ENCODE data around the gene RIPK4. TPM values are rescaled to one million over a fixed set of nuclear protein-coding genes. Genes with fewer than 3 reads are reported as not detected.

Gene RIPK4
- total RNA-seq (10 to 100 TPM in 4 of 5 donors, 1 to 10 TPM in 1; 9.0 to 36.2 (median 13.2) TPM), polyA plus RNA-seq (10 to 100 TPM in 2 of 3 donors, 1 to 10 TPM in 1; 8.7 to 37.6 (median 29.2) TPM)
- long read RNA-seq, donor 1 = 0 reads
- long read RNA-seq, donor 2, partial matches to known transcripts = 0 of 1 reads
- long read RNA-seq, donor 2, other reads (novel, unspliced or antisense) = 0 of 1 reads
- long read RNA-seq, donor 3, partial matches to known transcripts = 0 of 2 reads
- long read RNA-seq, donor 3, other reads (novel, unspliced or antisense) = 0 of 2 reads
- long read RNA-seq, donor 4 = 0 reads
- long read RNA-seq, donor 5, partial matches to known transcripts = 0 of 1 reads
- long read RNA-seq, donor 5, other reads (novel, unspliced or antisense) = 0 of 1 reads
- long read RNA-seq, donor 6, partial matches to known transcripts = 0 of 1 reads
- long read RNA-seq, donor 6, other reads (novel, unspliced or antisense) = 0 of 1 reads
- long read RNA-seq, donor 7, partial matches to known transcripts = 0 of 1 reads
- long read RNA-seq, donor 7, other reads (novel, unspliced or antisense) = 0 of 1 reads
- long read RNA-seq, donor 8, partial matches to known transcripts = 0 of 2 reads
- long read RNA-seq, donor 8, other reads (novel, unspliced or antisense) = 0 of 2 reads
- long read RNA-seq, donor 9 = 0 reads
- long read RNA-seq, donor 10, partial matches to known transcripts = 0 of 1 reads
- long read RNA-seq, donor 10, other reads (novel, unspliced or antisense) = 0 of 1 reads

DNA sequence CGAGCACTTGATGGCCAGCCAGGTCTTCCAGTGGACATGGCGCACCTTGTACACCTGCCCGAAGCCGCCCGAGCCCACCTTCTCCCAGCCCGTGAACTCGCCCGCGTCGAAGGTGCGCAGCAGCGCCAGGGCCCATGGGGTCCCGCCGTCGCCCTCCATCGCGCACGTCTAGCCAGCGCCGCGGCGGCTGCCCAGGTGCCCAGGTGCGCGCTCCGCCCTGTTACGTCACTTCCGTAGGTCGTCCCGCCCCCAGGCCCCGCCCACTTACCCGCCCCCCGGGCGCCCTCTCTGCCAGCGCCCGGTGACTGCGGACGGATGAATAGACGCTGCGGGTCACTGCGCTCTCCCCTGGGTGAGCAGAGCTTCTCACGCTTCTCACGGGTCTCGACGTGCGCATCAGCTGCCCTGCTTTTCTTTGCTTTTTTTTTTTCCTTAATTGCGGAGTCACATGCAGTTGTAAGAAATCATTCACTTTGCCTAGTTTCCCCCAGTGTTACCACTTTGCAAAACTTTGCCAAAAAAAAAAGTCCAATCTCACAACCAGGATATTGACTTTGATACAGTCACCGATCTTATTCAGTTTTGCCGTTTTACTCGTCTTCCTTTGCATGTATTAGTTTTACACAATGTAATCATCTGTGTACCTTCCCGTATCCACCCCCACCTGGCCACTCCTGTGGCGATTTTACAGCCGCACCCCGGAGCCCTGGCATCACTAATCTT, at the start of gene RIPK4:
Gene RIPK4 (minus strand): TSS at position 170 of the 723 bp plus-strand sequence. CDS start 11 bp downstream, at position 159.
- peak within 1 kb of the TSS; percentile 90 to 97 (median 92) for H3K27ac ChIP-seq
- DNase-seq = peak; percentile 92 to 94
- 1 to 5% (median 2%) methylated on average over 22 to 53 of the region's 53 CpGs for WGBS, 5 donors
- H3K4me1 ChIP-seq = peaks cover 38 to 63% (median 53%) of the 10 kb centered on the region in 4 donors
- no peaks in the 10 kb centered on the region for H3K36me3 ChIP-seq
- peaks cover 7 to 100% (median 36%) of the 10 kb centered on the region in 3 donors for H3K27me3 ChIP-seq
- intact Hi-C loops (cut with DNase I; ENCODE audit: low total_unique reads) = no loop called here
- peak within 1 kb of the TSS; percentile 51 to 65 (median 53) for H3K4me3 ChIP-seq
- TF ChIP-seq EP300 (IDR thresholded peaks at IDR 0.05) = no peak
- peak in 1 of 4 donors; percentile 84 for TF ChIP-seq POLR2A (IDR thresholded peaks at IDR 0.05)
- peak; percentile 26 to 96 (median 96) for TF ChIP-seq POLR2AphosphoS5 (IDR thresholded peaks at IDR 0.05)
- H3K9me3 ChIP-seq = no peaks in the 10 kb centered on the region

DNA sequence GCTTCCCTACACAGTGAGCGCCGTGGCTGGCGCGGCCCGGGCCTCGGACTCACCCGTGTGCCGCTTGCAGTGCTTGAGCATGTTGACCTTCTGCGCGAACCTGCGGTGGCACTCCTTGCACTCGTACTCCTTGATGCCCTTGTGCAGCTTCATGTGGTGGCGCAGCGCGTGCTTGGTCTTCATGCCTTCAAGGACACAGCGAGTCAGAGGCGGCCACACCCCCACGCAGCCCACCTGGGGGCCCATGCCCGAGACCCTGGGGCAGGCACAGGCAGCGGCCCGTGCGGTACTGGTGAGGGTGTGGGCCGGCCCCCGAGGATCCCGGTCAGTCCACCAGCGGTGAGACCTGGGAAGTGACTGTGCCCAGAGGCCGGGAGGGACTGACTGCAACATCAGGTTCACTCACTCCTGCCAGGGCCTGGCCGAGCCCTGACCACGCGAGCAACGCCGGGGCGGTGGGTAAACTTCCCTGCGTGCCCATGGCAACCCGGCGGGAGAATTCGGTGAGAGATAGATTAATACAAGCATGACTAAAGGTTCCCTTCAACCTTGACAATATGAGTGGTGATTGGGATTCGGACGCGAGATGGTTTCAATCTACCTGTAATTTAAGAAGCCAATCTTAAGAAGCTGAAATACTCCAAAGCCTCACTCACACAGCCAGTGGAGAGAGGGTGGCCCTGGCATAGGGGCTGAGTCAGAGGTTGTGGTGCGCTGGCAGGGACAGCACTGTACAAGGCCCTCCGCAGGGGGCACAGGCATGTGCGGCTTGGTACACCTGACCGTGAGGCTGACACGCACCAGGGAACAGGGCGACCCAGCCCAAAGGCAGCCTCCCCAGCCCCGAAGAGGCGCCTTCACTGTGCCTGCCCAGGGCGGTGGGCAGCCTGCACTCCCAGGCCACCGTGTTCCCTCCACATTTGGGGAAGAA, 49.1 kb upstream of the RIPK4 start:
- TF ChIP-seq EP300 (IDR thresholded peaks at IDR 0.05) (no peak), POLR2A (IDR thresholded peaks at IDR 0.05) (no peak), POLR2AphosphoS5 (IDR thresholded peaks at IDR 0.05) (no peak)
- TF ChIP-seq, protein P1, sequence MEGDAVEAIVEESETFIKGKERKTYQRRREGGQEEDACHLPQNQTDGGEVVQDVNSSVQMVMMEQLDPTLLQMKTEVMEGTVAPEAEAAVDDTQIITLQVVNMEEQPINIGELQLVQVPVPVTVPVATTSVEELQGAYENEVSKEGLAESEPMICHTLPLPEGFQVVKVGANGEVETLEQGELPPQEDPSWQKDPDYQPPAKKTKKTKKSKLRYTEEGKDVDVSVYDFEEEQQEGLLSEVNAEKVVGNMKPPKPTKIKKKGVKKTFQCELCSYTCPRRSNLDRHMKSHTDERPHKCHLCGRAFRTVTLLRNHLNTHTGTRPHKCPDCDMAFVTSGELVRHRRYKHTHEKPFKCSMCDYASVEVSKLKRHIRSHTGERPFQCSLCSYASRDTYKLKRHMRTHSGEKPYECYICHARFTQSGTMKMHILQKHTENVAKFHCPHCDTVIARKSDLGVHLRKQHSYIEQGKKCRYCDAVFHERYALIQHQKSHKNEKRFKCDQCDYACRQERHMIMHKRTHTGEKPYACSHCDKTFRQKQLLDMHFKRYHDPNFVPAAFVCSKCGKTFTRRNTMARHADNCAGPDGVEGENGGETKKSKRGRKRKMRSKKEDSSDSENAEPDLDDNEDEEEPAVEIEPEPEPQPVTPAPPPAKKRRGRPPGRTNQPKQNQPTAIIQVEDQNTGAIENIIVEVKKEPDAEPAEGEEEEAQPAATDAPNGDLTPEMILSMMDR (IDR thresholded peaks at IDR 0.05) = no peak
- Histone ChIP-seq H3K4me1 (peaks cover 4 to 9% (median 7%) of the 10 kb centered on the region in 4 donors), H3K9me3 (no peaks in the 10 kb centered on the region), H3K27ac (no peak overlapping the region), H3K36me3 (peaks cover 19 to 65% (median 54%) of the 10 kb centered on the region in 4 donors), H3K27me3 (no peaks in the 10 kb centered on the region), H3K4me3 (no peak overlapping the region)
- intact Hi-C loops (cut with DNase I; ENCODE audit: low total_unique reads) = loop anchor here (5.0 kb wide), 1 partner anchor 296 kb away; no protein-coding TSS in a partner anchor
- no peak for DNase-seq
- WGBS, 5 donors = 90 to 95% (median 93%) methylated on average over 27 to 50 of the region's 50 CpGs

DNA sequence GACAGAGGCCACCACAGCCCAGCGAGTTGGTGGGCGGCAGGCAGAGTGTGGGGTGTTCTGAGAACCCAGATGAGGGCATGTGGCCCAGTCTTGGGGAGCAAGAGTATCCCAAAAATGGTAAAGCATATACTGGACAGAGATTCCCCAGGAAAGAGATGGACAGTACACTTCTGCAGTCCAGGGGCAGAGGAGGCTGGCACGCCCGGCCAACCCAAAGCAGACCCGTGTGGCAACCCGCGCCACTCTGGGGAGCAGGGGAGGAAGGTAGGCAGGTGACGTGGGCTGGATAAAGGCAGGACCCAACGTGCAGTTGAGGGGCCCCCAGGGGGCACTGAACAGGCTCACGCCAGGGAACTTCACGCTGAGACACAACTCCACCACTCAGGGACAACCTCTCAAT, 46.4 kb upstream of the RIPK4 start:
- H3K9me3 ChIP-seq = no peaks in the 10 kb centered on the region
- H3K4me1 ChIP-seq = peaks cover 4 to 9% (median 7%) of the 10 kb centered on the region in 4 donors
- WGBS, 5 donors = 89 to 96% (median 92%) methylated on average over 6 to 11 of the region's 11 CpGs
- H3K27me3 ChIP-seq = no peaks in the 10 kb centered on the region
- H3K4me3 ChIP-seq = no peak overlapping the region
- DNase-seq = no peak
- peaks cover 32 to 69% (median 60%) of the 10 kb centered on the region in 4 donors for H3K36me3 ChIP-seq
- H3K27ac ChIP-seq = no peak overlapping the region
- no peak for TF ChIP-seq EP300 (IDR thresholded peaks at IDR 0.05)
- TF ChIP-seq POLR2AphosphoS5 (IDR thresholded peaks at IDR 0.05) = no peak
- TF ChIP-seq POLR2A (IDR thresholded peaks at IDR 0.05) = no peak
- TF ChIP-seq, protein P1 (IDR thresholded peaks at IDR 0.05) = no peak
- intact Hi-C loops (cut with DNase I; ENCODE audit: low total_unique reads) = no loop called here

DNA sequence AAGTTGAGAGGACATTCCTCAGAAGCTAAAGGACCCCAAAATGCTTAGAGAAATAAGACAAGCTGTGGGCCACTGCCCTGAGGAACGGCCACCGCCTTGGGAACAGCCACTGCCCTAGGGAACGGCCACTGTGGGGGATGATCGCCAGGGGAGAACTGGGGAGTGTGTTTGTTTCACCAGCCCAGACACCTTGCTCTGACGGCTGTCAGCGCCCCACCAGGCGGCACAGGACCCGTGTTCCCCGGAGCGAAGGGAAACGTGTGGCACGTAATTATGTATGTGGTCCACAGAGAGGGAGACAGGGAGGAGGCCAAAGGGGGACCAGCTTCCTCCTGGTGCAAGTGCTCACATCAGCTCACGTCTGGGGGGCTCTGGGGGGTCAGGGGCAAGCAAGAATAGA, 45.8 kb upstream of the RIPK4 start:
- Histone ChIP-seq H3K27ac (no peak overlapping the region), H3K4me3 (no peak overlapping the region), H3K9me3 (no peaks in the 10 kb centered on the region), H3K36me3 (peaks cover 32 to 73% (median 63%) of the 10 kb centered on the region in 4 donors), H3K4me1 (peaks cover 4 to 9% (median 7%) of the 10 kb centered on the region in 4 donors), H3K27me3 (no peaks in the 10 kb centered on the region)
- DNase-seq = no peak
- intact Hi-C loops (cut with DNase I; ENCODE audit: low total_unique reads) = no loop called here
- TF ChIP-seq, protein P1 (IDR thresholded peaks at IDR 0.05) = no peak
- TF ChIP-seq EP300 (IDR thresholded peaks at IDR 0.05) = no peak
- no peak for TF ChIP-seq POLR2A (IDR thresholded peaks at IDR 0.05)
- TF ChIP-seq POLR2AphosphoS5 (IDR thresholded peaks at IDR 0.05) = no peak
- 80 to 95% (median 89%) methylated on average over 10 to 13 of the region's 13 CpGs for WGBS, 5 donors
